GM08714 (cell line): ENCODE measurements around the gene PAPPA.

Experiments used
- H3K4me3 ChIP-seq: fragments of 200-500 bp; sonication (Bioruptor generic); 2 replicates; pipeline ENCODE4 v1.5.1; 2014; ENCODE audit warnings: mild to moderate bottlenecking, low read length, inconsistent platforms
- ZNF274 ChIP-seq: IDR thresholded peaks from 2 replicates; pipeline ENCODE4 v1.6.1; 2012; ENCODE audit warnings: mild to moderate bottlenecking, low read depth, low read length

PAPPA gene

GRCh38 chr9:116394894-116395698 lies 241.5 kb downstream of the PAPPA start:
- TF ChIP-seq ZNF274 = no peak
- H3K4me3 ChIP-seq = no peak overlapping the region

GRCh38 chr9:116395699-116396037 lies 242.1 kb downstream of the PAPPA start:
- TF ChIP-seq ZNF274 = no peak
- no peak overlapping the region for H3K4me3 ChIP-seq

DNA sequence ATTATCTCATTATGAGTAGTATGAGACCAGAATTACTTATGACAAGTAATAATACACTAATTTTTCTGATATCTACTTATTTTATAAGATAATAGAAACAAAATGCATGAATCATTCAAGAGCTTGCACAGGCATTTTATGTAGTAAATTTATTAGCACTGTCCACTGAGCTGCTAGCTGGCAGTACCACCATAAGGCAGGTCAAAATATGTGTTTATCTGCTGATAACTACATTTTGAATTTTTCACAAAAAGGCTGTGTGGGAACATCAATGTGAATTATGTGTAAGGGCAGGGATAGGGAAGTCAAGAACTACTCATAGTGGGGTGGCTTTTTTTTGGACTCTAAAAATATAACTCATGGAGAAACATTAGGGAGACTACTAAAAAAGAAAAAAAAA lies 249.6 kb downstream of the PAPPA start:
- no peak for TF ChIP-seq ZNF274
- no peak overlapping the region for H3K4me3 ChIP-seq

- no peak overlapping the region for H3K4me3 ChIP-seq
- no peak for TF ChIP-seq ZNF274
Measured at GRCh38 chr9:116404228-116404627, 250.6 kb downstream of the PAPPA start.

- no peak overlapping the region for H3K4me3 ChIP-seq
- TF ChIP-seq ZNF274 = no peak
Measured at GRCh38 chr9:116405321-116405720, 251.7 kb downstream of the PAPPA start.

- TF ChIP-seq ZNF274 = no peak
- H3K4me3 ChIP-seq = no peak overlapping the region
Measured at GRCh38 chr9:116406469-116406868, 252.9 kb downstream of the PAPPA start.

- no peak overlapping the region for H3K4me3 ChIP-seq
- TF ChIP-seq ZNF274 = no peak
Measured at GRCh38 chr9:116409129-116409528, 255.5 kb downstream of the PAPPA start.

GRCh38 chr9:116409638-116410037 lies 256.0 kb downstream of the PAPPA start:
- no peak overlapping the region for H3K4me3 ChIP-seq
- TF ChIP-seq ZNF274 = no peak

DNA sequence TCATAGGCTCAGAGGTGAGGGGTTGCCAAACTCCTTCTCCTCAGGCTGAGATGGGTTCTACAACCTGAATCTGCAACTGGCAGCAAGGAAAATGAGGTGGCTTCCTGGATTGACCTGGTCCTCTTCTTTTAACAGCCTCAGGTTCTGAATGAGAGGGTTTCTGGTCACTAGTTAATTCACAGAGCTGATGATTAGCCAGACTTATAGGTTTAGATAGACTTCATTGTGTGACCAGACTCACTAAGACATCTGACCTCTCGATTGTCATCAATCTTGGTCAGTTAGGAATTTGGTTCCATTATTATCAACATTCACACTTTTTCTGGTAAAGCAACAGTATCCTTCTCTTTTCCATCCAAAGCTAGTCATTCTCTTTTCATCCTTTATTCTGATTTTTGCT lies 257.9 kb downstream of the PAPPA start:
- no peak overlapping the region for H3K4me3 ChIP-seq
- no peak for TF ChIP-seq ZNF274

DNA sequence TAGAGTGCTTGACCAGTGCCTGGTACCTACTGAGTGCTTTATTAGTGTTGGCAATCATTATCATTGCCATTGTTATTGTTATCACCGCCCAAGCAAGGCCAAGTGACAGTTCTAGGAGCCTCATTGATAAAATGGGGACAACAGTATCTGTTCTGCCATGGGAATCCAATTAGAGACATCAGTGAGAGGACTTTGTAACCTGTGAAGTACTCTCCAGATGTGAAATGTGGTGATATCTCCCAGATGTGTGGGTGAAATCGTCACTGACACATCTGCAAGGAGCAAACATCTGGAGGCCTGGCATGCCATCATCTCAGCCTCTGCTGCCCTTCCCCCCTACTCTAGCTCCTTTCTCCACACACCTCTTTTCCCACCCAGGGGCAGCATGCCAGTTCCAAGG lies 260.8 kb downstream of the PAPPA start:
- no peak for TF ChIP-seq ZNF274
- H3K4me3 ChIP-seq = no peak overlapping the region

GRCh38 chr9:116416421-116416820 lies 262.8 kb downstream of the PAPPA start:
- no peak for TF ChIP-seq ZNF274
- H3K4me3 ChIP-seq = no peak overlapping the region

GRCh38 chr9:116417464-116417863 lies 263.9 kb downstream of the PAPPA start:
- H3K4me3 ChIP-seq = no peak overlapping the region
- no peak for TF ChIP-seq ZNF274

GRCh38 chr9:116419181-116419580 lies 265.6 kb downstream of the PAPPA start:
- no peak for TF ChIP-seq ZNF274
- no peak overlapping the region for H3K4me3 ChIP-seq

GRCh38 chr9:116420993-116421538 lies 267.5 kb downstream of the PAPPA start:
- no peak for TF ChIP-seq ZNF274

DNA sequence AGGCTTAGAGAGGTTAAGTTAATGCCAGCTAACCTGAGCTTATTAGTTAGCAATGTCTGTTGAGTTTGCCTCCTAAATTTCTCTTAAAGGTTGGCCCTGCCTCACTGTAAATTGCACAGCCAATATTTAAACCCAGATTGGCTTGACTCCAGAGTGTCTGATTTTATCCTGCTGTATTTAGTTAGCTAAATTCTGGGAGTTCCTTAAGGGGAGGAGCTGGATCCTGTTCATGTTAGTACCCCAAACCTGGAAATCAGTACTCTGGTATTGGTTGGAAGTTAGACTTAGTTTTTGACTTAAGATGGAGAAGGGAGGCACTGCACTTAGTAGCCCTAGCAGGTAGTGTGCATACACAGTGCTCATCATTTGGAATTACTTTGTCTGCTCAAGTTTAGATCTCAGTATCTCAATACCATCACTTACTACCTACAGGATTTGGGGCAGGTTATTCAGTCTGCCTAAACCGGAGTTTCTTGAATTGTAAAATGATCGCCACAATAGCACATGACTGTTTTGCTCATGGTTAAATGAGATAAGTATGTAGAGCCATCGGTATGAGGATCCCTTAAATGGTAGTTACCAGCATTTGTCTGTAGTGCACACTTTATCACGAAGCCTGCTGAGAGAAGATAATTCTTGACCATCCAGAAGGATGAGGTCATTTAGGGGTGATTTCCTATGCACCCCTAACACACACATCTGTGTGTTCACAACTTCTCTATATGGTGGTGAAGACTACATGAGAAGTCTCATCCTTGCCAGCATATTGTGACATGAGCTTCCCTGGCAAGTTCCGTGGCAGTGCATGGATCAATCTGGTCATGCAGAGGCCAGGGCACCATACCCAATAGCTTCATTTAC lies 268.8 kb downstream of the PAPPA start:
- no peak for TF ChIP-seq ZNF274
- H3K4me3 ChIP-seq = no peak overlapping the region

More at GRCh38 chr9:116420993-116421538, 267.5 kb downstream of the PAPPA start:
- H3K4me3 ChIP-seq = no peak overlapping the region
